ENCODE results near the gene OR2V1. TPM values are rescaled to one million over a fixed set of nuclear protein-coding genes. Genes with fewer than 3 reads are reported as not detected.

OR2V1 gene
- total and polyA plus RNA-seq, 2 donors (not counting 1 experiment from before 2014, with no cell fraction given) = not detected

DNA sequence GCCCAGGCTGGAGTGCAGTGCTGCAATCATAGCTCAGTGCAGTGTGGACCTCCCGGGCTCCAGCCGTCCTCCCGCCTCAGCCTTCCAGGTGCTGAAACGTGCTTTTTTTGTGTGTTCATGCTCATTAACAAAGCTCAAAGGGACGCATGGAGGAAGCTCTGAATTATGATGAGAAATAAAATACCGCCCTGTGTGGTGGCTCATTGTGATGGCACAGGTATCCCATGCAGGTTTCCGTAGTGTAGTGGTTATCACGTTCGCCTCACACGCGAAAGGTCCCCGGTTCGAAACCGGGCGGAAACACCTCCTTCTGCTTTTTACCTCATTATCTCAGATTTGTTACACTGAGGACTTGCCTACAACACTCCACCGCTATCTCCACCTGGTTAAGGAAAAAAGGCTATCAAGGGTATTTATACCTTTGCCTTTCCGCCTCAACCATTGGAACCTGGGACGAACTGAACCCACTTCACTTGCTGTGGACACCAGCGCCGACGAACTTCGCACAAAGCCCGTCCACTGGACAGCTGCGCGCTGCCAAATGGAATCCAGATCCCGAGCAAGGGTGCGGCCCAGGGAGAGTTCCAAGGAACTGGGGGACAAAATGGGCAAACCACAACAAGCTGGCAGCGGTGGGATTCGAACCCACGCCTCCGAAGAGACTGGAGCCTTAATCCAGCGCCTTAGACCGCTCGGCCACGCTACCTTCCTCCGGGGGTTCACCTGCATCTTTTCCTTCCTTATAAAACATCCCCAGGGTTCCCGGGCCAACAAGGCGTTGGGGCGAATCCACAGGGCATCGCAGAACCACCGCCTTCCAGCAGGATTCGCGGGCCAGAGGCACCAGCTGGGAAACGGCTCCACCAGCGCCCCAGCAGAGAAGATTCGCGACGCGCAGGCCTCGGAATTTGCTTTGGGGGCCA is 42.7 kb upstream of the OR2V1 start:
- ChIA-PET CTCF (interaction anchor here (0.7 to 2.7 kb wide), 16 partner anchors 8 to 390 kb away, joined by 3 to 18 read pairs (median 4); partner anchors contain the start of genes TRIM41 and TRIM52), POLR2A (interaction anchor here (0.7 to 1.5 kb wide), 3 partner anchors 11 to 33 kb away, joined by 3 to 7 read pairs (median 6); no protein-coding TSS in a partner anchor)
- peak; percentile 69 for ATAC-seq (ENCODE audit: low read depth)
- H3K9ac ChIP-seq (ENCODE audit: low read length) = peak overlapping the region; percentile 48
- H3K27me3 Mint-ChIP-seq = peaks cover 28% of the 10 kb centered on the region
- peaks cover 27 to 29% of the 10 kb centered on the region in 2 donors for H3K4me1 ChIP-seq (ENCODE audit: control insufficient read depth in 2 of 2, insufficient read depth in 2 of 2, low read length in 2 of 2)
- H3K79me2 ChIP-seq (ENCODE audit: control insufficient read depth, insufficient read depth, low read length) = no peaks in the 10 kb centered on the region
- H3K4me3 Mint-ChIP-seq = peak overlapping the region; percentile 85
- peak; percentile 79 for DNase-seq
- peaks cover 29% of the 10 kb centered on the region for H3K4me1 Mint-ChIP-seq
- peak overlapping the region in 4 of 5 experiments; percentile 18 to 52 (median 34) for H3K4me3 ChIP-seq (ENCODE audit: control extremely low read depth in 1 of 5, extremely low read depth in 1 of 5, insufficient read depth in 1 of 5, low read depth in 2 of 5, low read length in 4 of 5)
- H3K27ac ChIP-seq (ENCODE audit: low read length in 2 of 2) = no peak overlapping the region
- TF ChIP-seq, protein P1, sequence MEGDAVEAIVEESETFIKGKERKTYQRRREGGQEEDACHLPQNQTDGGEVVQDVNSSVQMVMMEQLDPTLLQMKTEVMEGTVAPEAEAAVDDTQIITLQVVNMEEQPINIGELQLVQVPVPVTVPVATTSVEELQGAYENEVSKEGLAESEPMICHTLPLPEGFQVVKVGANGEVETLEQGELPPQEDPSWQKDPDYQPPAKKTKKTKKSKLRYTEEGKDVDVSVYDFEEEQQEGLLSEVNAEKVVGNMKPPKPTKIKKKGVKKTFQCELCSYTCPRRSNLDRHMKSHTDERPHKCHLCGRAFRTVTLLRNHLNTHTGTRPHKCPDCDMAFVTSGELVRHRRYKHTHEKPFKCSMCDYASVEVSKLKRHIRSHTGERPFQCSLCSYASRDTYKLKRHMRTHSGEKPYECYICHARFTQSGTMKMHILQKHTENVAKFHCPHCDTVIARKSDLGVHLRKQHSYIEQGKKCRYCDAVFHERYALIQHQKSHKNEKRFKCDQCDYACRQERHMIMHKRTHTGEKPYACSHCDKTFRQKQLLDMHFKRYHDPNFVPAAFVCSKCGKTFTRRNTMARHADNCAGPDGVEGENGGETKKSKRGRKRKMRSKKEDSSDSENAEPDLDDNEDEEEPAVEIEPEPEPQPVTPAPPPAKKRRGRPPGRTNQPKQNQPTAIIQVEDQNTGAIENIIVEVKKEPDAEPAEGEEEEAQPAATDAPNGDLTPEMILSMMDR (IDR thresholded peaks at IDR 0.05) = peak; percentile 2
- no peak for TF ChIP-seq EZH2 (IDR thresholded peaks at IDR 0.05; ENCODE audit: borderline replicate concordance, insufficient read depth, low read depth, low read length, poor library complexity, severe bottlenecking)
- H3K9me3 Mint-ChIP-seq (ENCODE audit: insufficient read depth) = no peaks in the 10 kb centered on the region
- no peaks in the 10 kb centered on the region for H4K20me1 ChIP-seq (ENCODE audit: control insufficient read depth, insufficient read depth, low read length, poor library complexity, severe bottlenecking)
- intact Hi-C loops (cut with micrococcal nuclease) = loop anchor here (1.0 to 5.0 kb wide), 3 partner anchors 14 to 391 kb away; no protein-coding TSS in a partner anchor
- peaks cover 0 to 54% (median 16%) of the 10 kb centered on the region in 4 experiments for H3K27me3 ChIP-seq (replicated peaks in 1 of 4; ENCODE audit: control extremely low read depth in 1 of 4, control insufficient read depth in 3 of 4, insufficient read depth in 4 of 4, low read length in 3 of 4)
- H2AFZ ChIP-seq (ENCODE audit: insufficient read depth, low read depth, low read length, poor library complexity, severe bottlenecking) = peak overlapping the region; percentile 56
- H3K9me3 ChIP-seq (ENCODE audit: control extremely low read depth in 1 of 3, control insufficient read depth in 2 of 3, insufficient read depth in 1 of 3, low read length in 2 of 3) = peaks cover 3 to 39% (median 3%) of the 10 kb centered on the region in 3 donors
- peak overlapping the region; percentile 86 for H3K27ac Mint-ChIP-seq
- H3K36me3 ChIP-seq (replicated peaks in 1 of 2; ENCODE audit: control extremely low read depth in 1 of 2, control insufficient read depth in 1 of 2, extremely low read depth in 1 of 2, insufficient read depth in 2 of 2, low read length in 1 of 2) = no peaks in the 10 kb centered on the region
- H3K4me2 ChIP-seq (replicated peaks; ENCODE audit: low read depth, low read length, poor library complexity, severe bottlenecking) = peak overlapping the region; percentile 72
- WGBS (ENCODE audit: insufficient coverage) = 13% methylated on average over 47 of the region's 50 CpGs

Data from B cell (primary cell).